HepG2 (cell line): ENCODE data around the gene KRTAP10-2. TPM values are rescaled to one million over a fixed set of nuclear protein-coding genes. Genes with fewer than 3 reads are reported as not detected.

ENCODE experiments used
- ATF1 ChIP-seq: IDR thresholded peaks from 2 replicates; pipeline ENCODE4 v1.6.1; 2016; ENCODE audit warnings: mild to moderate bottlenecking, control low read depth
- ATF4 ChIP-seq, 2 experiments: fragments of 450-650 bp in 1 of 2; sonication (generic) in 1 of 2; formaldehyde crosslinking; IDR thresholded peaks; 2 replicates each; pipeline versions ENCODE4 v1.5.0 to v1.8.0; 2020 to 2022; ENCODE audit warnings: mild to moderate bottlenecking in 1 of 2, missing genetic modification reagents in 1 of 2
- KAT8 ChIP-seq: IDR thresholded peaks from 2 replicates; pipeline ENCODE4 v1.6.1; 2016; ENCODE audit warnings: missing genetic modification reagents, missing compliant biosample characterization
- KDM6A ChIP-seq: IDR thresholded peaks from 2 replicates; pipeline ENCODE4 v1.6.1; 2016; ENCODE audit warnings: low read depth
- LCORL ChIP-seq, 2 experiments: fragments of 450-650 bp in 1 of 2; sonication (generic) in 1 of 2; formaldehyde crosslinking in 1 of 2; IDR thresholded peaks; 2 replicates each; pipeline versions ENCODE4 v1.5.0 to v1.6.1; 2017 to 2020; ENCODE audit warnings: antibody characterized with exemption in 1 of 2, missing genetic modification reagents in 1 of 2
- MEIS1 ChIP-seq: sonication (generic); formaldehyde crosslinking; IDR thresholded peaks from 2 replicates; pipeline ENCODE4 v1.9.0; 2021; ENCODE audit warnings: mild to moderate bottlenecking, missing genetic modification reagents, moderate library complexity, borderline replicate concordance
- NCOR1 ChIP-seq: fragments of 200-600 bp; sonication (generic); IDR thresholded peaks from 2 replicates; pipeline ENCODE4 v1.7.0; 2017; ENCODE audit warnings: antibody characterized with exemption, low read length, borderline replicate concordance
- NFIB ChIP-seq: sonication (generic); formaldehyde crosslinking; IDR thresholded peaks from 2 replicates; pipeline ENCODE4 v1.9.0; 2021; ENCODE audit warnings: missing genetic modification reagents, mild to moderate bottlenecking, borderline replicate concordance
- NPAS2 ChIP-seq: sonication (generic); formaldehyde crosslinking; IDR thresholded peaks from 2 replicates; pipeline ENCODE4 v1.8.0; 2022; ENCODE audit warnings: mild to moderate bottlenecking, missing genetic modification reagents, borderline replicate concordance
- NR3C1 ChIP-seq: sonication (generic); formaldehyde crosslinking; IDR thresholded peaks from 2 replicates; pipeline ENCODE4 v1.4.0; 2020; ENCODE audit warnings: missing genetic modification reagents
- SIX1 ChIP-seq: sonication (generic); formaldehyde crosslinking; IDR thresholded peaks from 2 replicates; pipeline ENCODE4 v1.4.0; 2020; ENCODE audit warnings: missing genetic modification reagents, borderline replicate concordance
- TEAD3 ChIP-seq: optimal IDR thresholded peaks from 2 replicates; pipeline ENCODE3; 2016; ENCODE audit warnings: borderline replicate concordance
- ZBTB26 ChIP-seq: IDR thresholded peaks from 2 replicates; pipeline ENCODE4 v1.6.1; 2016; ENCODE audit warnings: missing compliant biosample characterization, missing genetic modification reagents, borderline replicate concordance
- ZBTB8A ChIP-seq: sonication (generic); formaldehyde crosslinking; IDR thresholded peaks from 2 replicates; pipeline ENCODE4 v1.4.0; 2020; ENCODE audit warnings: mild to moderate bottlenecking, low read depth, missing genetic modification reagents, borderline replicate concordance
- ZFP90 ChIP-seq: sonication (generic); formaldehyde crosslinking; IDR thresholded peaks from 2 replicates; pipeline ENCODE4 v1.8.0; 2022; ENCODE audit warnings: missing genetic modification reagents, mild to moderate bottlenecking, inconsistent platforms, borderline replicate concordance
- ZNF280B ChIP-seq: sonication (generic); formaldehyde crosslinking; IDR thresholded peaks from 2 replicates; pipeline ENCODE4 v1.5.0; 2020; ENCODE audit warnings: missing genetic modification reagents, mild to moderate bottlenecking, borderline replicate concordance
- ZNF296 ChIP-seq: sonication (generic); formaldehyde crosslinking; conservative IDR thresholded peaks from 2 replicates; pipeline ENCODE4 v1.5.0; 2020; ENCODE audit warnings: mild to moderate bottlenecking, missing genetic modification reagents
- ZNF382 ChIP-seq: sonication (generic); formaldehyde crosslinking; IDR thresholded peaks from 2 replicates; pipeline ENCODE4 v1.5.0; 2020; ENCODE audit warnings: missing genetic modification reagents, mild to moderate bottlenecking, borderline replicate concordance
- ZNF609 ChIP-seq: sonication (generic); formaldehyde crosslinking; IDR thresholded peaks from 2 replicates; pipeline ENCODE4 v1.4.0; 2020; ENCODE audit warnings: mild to moderate bottlenecking, missing genetic modification reagents, borderline replicate concordance
- ZNF776 ChIP-seq: sonication (generic); formaldehyde crosslinking; IDR thresholded peaks from 2 replicates; pipeline ENCODE4 v1.4.0; 2020; ENCODE audit warnings: mild to moderate bottlenecking, missing genetic modification reagents
- polyA plus RNA-seq, 8 experiments: library from polyadenylated mRNA; depleted of rRNA in 3 of 8; stranded (reverse) in 7 of 8; unstranded in 1 of 8; fragments of >200 nt; fragmentation: Illumina TruSeq in 4 of 8; extraction: Trizol in 4 of 8; gene quantifications; 2 replicates each; pipeline versions ENCODE4 v1.2.1 to v1.2.3, GENCODE V29; 2011 to 2016; ENCODE audit warnings: low read depth in 4 of 8, missing spikeins in 1 of 8, mixed read lengths in 1 of 8; ENCODE audit not compliant: insufficient read depth in 1 of 8
- total RNA-seq, 5 experiments: library from RNA; depleted of rRNA; stranded (reverse); fragments of >200 nt; fragmentation: Illumina TruSeq; extraction: Trizol; gene quantifications; 2 replicates each; pipeline ENCODE4 v1.2.3, GENCODE V29; 2016; ENCODE audit warnings: low read depth in 1 of 5

The KRTAP10-2 gene
- total and polyA plus RNA-seq, 2 of the 13 experiments (the other 11 are each of a cell fraction or from before 2014, with no cell fraction given) = not detected

- TF ChIP-seq NFIB (CRISPR knock-in tag) (no peak), ATF4 (CRISPR knock-in tag; IDR thresholded peaks at IDR 0.05) (no peak), ZNF609 (CRISPR knock-in tag) (peak; percentile 55; the same call in 1 of the 2 replicates), KAT8 (no peak), ZBTB8A (no peak), NCOR1 (peak; percentile 58; the same call in 1 of the 2 replicates), ZNF280B (no peak), NPAS2 (CRISPR knock-in tag) (no peak), SIX1 (CRISPR knock-in tag) (peak; percentile 92), ATF1 (no peak), NR3C1 (no peak), ZNF296 (CRISPR knock-in tag) (no peak), ZNF382 (CRISPR knock-in tag) (no peak), ZBTB26 (CRISPR knock-in tag) (no peak), ZNF776 (CRISPR knock-in tag) (no peak), TEAD3 (peak; percentile 51), ZFP90 (CRISPR knock-in tag) (peak; percentile 89), MEIS1 (no peak), KDM6A (CRISPR knock-in tag) (peak; percentile 44; the same call in 1 of the 2 replicates), LCORL (IDR thresholded peaks at IDR 0.05) (no peak), LCORL (CRISPR knock-in tag; IDR thresholded peaks at IDR 0.05) (peak; percentile 77)
These were observed 23.4 kb upstream of the KRTAP10-2 start (continued) for GRCh38 chr21:44574457-44575306.
